T follicular helper cell (primary cell): ENCODE measurements around the gene STX7.
"Not testable (repeated sequence)": the region's sequence is repeated elsewhere in the genome, so short reads cannot be mapped to it uniquely, and the experiment has no call there.

Source experiments
- DNase-seq: peaks from one replicate; pipeline ENCODE4 v3.0.0-alpha.2; 2020; ENCODE audit warnings: low read depth
- total RNA-seq, 2 experiments: gene quantifications; one replicate each; lab custom pipeline; 2026; lab: John Stamatoyannopoulos, UW

STX7 gene
- total RNA-seq, result 19.2 to 38.8 reads per million in 2 experiments

GRCh38 chr6:132512638-132513632 lies at the start of gene STX7:
TSS of gene STX7 (minus strand) at chr6:132513116. CDS start at chr6:132503530, 9,586 bp downstream.
- DNase-seq, result peak; percentile 77

- not testable (repeated sequence) for DNase-seq
Measured at GRCh38 chr6:132560087-132560486, 47.2 kb upstream of the STX7 start.

- no peak for DNase-seq
Measured at GRCh38 chr6:132552372-132552771, 39.5 kb upstream of the STX7 start, which contains the start of gene TAAR8. TSS of gene TAAR8 (plus strand) at chr6:132552672. CDS start at chr6:132552693, 21 bp downstream.

- DNase-seq, result no peak
Measured at GRCh38 chr6:132551214-132551613, 38.3 kb upstream of the STX7 start.

- no peak for DNase-seq
Measured at GRCh38 chr6:132548746-132549463, 36.0 kb upstream of the STX7 start.

GRCh38 chr6:132544826-132545225 lies 31.9 kb upstream of the STX7 start:
- no peak for DNase-seq

GRCh38 chr6:132537977-132538376 lies 25.1 kb upstream of the STX7 start, which contains the start of gene TAAR9:
TSS of gene TAAR9 (plus strand) at chr6:132538277. CDS start at chr6:132538290, 13 bp downstream.
- DNase-seq, result no peak

- no peak for DNase-seq
Measured at GRCh38 chr6:132537145-132537544, 24.2 kb upstream of the STX7 start.

- not testable (repeated sequence) for DNase-seq
Measured at GRCh38 chr6:132534546-132534945, 21.6 kb upstream of the STX7 start.

- DNase-seq, result peak; percentile 37
Measured at GRCh38 chr6:132530293-132530974, 17.5 kb upstream of the STX7 start.

- no peak for DNase-seq
Measured at GRCh38 chr6:132527791-132528190, 14.9 kb upstream of the STX7 start.

GRCh38 chr6:132526461-132526860 lies 13.5 kb upstream of the STX7 start:
- no peak for DNase-seq

- no peak for DNase-seq
Measured at GRCh38 chr6:132525866-132526265, 12.9 kb upstream of the STX7 start.

- DNase-seq, result no peak
Measured at GRCh38 chr6:132524646-132525045, 11.7 kb upstream of the STX7 start.

GRCh38 chr6:132520953-132521352 lies 8.0 kb upstream of the STX7 start:
- no peak for DNase-seq

- no peak for DNase-seq
Measured at GRCh38 chr6:132515386-132515785, 2.5 kb upstream of the STX7 start.

GRCh38 chr6:132513831-132514545 lies 1.1 kb upstream of the STX7 start:
- DNase-seq, result no peak

GRCh38 chr6:132512342-132512637 lies 626 bp downstream of the STX7 start:
- no peak for DNase-seq

GRCh38 chr6:132511831-132512220 lies 1.1 kb downstream of the STX7 start:
- DNase-seq, result no peak

GRCh38 chr6:132511210-132511830 lies 1.6 kb downstream of the STX7 start:
- no peak for DNase-seq
